Hepatic stellate cell (primary cell): ENCODE measurements around the gene TANC1.
A peak's percentile ranks its signal among the peaks of the same experiment; 100 is the strongest.

Experiments used
- DNase-seq: peaks from one replicate; pipeline ENCODE4 v3.0.0; 2011; ENCODE audit warnings: low spot score

Gene TANC1

GRCh38 chr2:159063677-159064076 is 95.2 kb downstream of the TANC1 start:
- DNase-seq, result no peak

GRCh38 chr2:159064446-159065301 is 96.2 kb downstream of the TANC1 start:
- DNase-seq, result no peak

GRCh38 chr2:159065313-159065712 is 96.9 kb downstream of the TANC1 start:
- no peak for DNase-seq

- DNase-seq, result no peak
Observed at GRCh38 chr2:159065891-159066290, 97.5 kb downstream of the TANC1 start.

- DNase-seq, result no peak
Observed at GRCh38 chr2:159066541-159067156, 98.2 kb downstream of the TANC1 start.

GRCh38 chr2:159067971-159068370 is 99.5 kb downstream of the TANC1 start:
- no peak for DNase-seq

GRCh38 chr2:159069229-159069628 is 100.8 kb downstream of the TANC1 start:
- no peak for DNase-seq

GRCh38 chr2:159070235-159070634 is 101.8 kb downstream of the TANC1 start:
- DNase-seq, result no peak

GRCh38 chr2:159071190-159071915 is 102.9 kb downstream of the TANC1 start:
- DNase-seq, result no peak

GRCh38 chr2:159072795-159073194 is 104.4 kb downstream of the TANC1 start:
- DNase-seq, result peak; percentile 28

GRCh38 chr2:159073256-159073655 is 104.8 kb downstream of the TANC1 start:
- DNase-seq, result no peak

GRCh38 chr2:159074605-159075004 is 106.2 kb downstream of the TANC1 start:
- DNase-seq, result no peak

- DNase-seq, result no peak
Observed at GRCh38 chr2:159075727-159076126, 107.3 kb downstream of the TANC1 start.

- peak; percentile 54 for DNase-seq
Observed at GRCh38 chr2:159076241-159076640, 107.8 kb downstream of the TANC1 start.

- DNase-seq, result no peak
Observed at GRCh38 chr2:159077869-159078268, 109.4 kb downstream of the TANC1 start.

- no peak for DNase-seq
Observed at GRCh38 chr2:159078443-159078842, 110.0 kb downstream of the TANC1 start.

GRCh38 chr2:159080641-159081040 is 112.2 kb downstream of the TANC1 start:
- no peak for DNase-seq

- DNase-seq, result no peak
Observed at GRCh38 chr2:159082119-159082518, 113.7 kb downstream of the TANC1 start.

GRCh38 chr2:159084384-159085370 is 116.2 kb downstream of the TANC1 start:
- no peak for DNase-seq

GRCh38 chr2:159086342-159086741 is 117.9 kb downstream of the TANC1 start:
- no peak for DNase-seq

- DNase-seq, result no peak
Observed at GRCh38 chr2:159086826-159087225, 118.4 kb downstream of the TANC1 start.

GRCh38 chr2:159088906-159089305 is 120.5 kb downstream of the TANC1 start:
- no peak for DNase-seq
